Measurements from ENCODE around the gene SUPT5H. TPM values are rescaled to one million over a fixed set of nuclear protein-coding genes. Genes with fewer than 3 reads are reported as not detected.
A peak's percentile ranks its signal among the peaks of the same experiment; 100 is the strongest.

Gene SUPT5H
- total and polyA plus RNA-seq, 2 of the 13 experiments (the other 11 are each of a cell fraction or from before 2014, with no cell fraction given) = 48.2 to 51.7 TPM

- TF ChIP-seq ZNF264 (CRISPR knock-in tag; IDR thresholded peaks at IDR 0.05) (0 out of 2 replicates have a peak, but pooled peaks have one; percentile 19), NFE2L1 (CRISPR knock-in tag; IDR thresholded peaks at IDR 0.05; ENCODE audit: borderline replicate concordance) (no peak), HMGXB4 (CRISPR knock-in tag; IDR thresholded peaks at IDR 0.05; ENCODE audit: borderline replicate concordance in 1 of 2, low read depth in 1 of 2) (peak; percentile 81 to 84), ZNF777 (CRISPR knock-in tag; IDR thresholded peaks at IDR 0.05) (no peak; the same call in 1 of the 2 replicates), ATAD3A (CRISPR knock-in tag; IDR thresholded peaks at IDR 0.05) (no peak; the same call in 1 of the 2 replicates), ZFP41 (CRISPR knock-in tag; IDR thresholded peaks at IDR 0.05; ENCODE audit: borderline replicate concordance) (no peak; the same call in 1 of the 2 replicates), KDM6A (CRISPR knock-in tag; IDR thresholded peaks at IDR 0.05; ENCODE audit: low read depth) (no peak), NFRKB (IDR thresholded peaks at IDR 0.05) (no peak), ZNF556 (CRISPR knock-in tag; IDR thresholded peaks at IDR 0.05; ENCODE audit: borderline replicate concordance) (peak; percentile 78; the same call in 1 of the 2 replicates), NBN (conservative IDR thresholded peaks at IDR 0.05) (no peak), ZNF335 (CRISPR knock-in tag; IDR thresholded peaks at IDR 0.05) (peak; percentile 70), ZNF180 (CRISPR knock-in tag; IDR thresholded peaks at IDR 0.05; ENCODE audit: borderline replicate concordance, low read depth) (no peak), PRDM4 (CRISPR knock-in tag; IDR thresholded peaks at IDR 0.05; ENCODE audit: borderline replicate concordance) (no peak; the same call in 1 of the 2 replicates), ZEB1 (IDR thresholded peaks at IDR 0.05; ENCODE audit: insufficient replicate concordance, low read depth) (peak; percentile 42), NR2F2 (IDR thresholded peaks at IDR 0.05; ENCODE audit: borderline replicate concordance, low read depth) (no peak), EHMT2 (IDR thresholded peaks at IDR 0.05; ENCODE audit: borderline replicate concordance, low read depth, low read length) (no peak), ZNF687 (CRISPR knock-in tag; IDR thresholded peaks at IDR 0.05) (peak; percentile 91), ZNF891 (CRISPR knock-in tag; IDR thresholded peaks at IDR 0.05) (peak; percentile 95), HCFC1 (IDR thresholded peaks at IDR 0.05; ENCODE audit: low read depth, low read length) (peak; percentile 63)
Observed at GRCh38 chr19:39480337-39481228, 35.2 kb downstream of the SUPT5H start, which contains the start of gene TIMM50 (continued).
